NCI-H2227 (cell line): Measurements from ENCODE around the gene TICRR.

Experiments
- DNase-seq: peaks from one replicate; lab custom pipeline; 2025; ENCODE audit not compliant: unreplicated experiment; lab: John Stamatoyannopoulos, UW

The TICRR gene

DNA sequence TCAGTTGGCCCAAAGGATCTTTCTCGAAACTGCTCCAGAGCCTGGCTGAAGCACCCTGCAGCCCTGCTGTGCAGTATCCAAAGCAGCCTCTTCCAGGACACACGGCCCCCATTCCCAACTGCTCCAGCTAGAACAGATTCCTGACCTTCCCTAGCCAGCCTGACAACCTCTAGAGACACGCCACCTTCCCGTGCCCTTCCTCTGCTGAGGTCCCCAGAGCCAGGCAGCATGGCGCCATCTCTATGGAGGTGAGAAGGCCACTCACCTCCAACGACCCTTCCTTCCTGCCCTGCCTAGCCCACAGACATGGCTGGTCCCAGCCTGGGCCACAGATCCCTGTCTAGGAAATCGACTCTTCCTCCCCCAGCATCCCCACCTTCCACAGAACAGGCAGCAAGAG lies 76.9 kb downstream of the TICRR start:
- no peak for DNase-seq

DNA sequence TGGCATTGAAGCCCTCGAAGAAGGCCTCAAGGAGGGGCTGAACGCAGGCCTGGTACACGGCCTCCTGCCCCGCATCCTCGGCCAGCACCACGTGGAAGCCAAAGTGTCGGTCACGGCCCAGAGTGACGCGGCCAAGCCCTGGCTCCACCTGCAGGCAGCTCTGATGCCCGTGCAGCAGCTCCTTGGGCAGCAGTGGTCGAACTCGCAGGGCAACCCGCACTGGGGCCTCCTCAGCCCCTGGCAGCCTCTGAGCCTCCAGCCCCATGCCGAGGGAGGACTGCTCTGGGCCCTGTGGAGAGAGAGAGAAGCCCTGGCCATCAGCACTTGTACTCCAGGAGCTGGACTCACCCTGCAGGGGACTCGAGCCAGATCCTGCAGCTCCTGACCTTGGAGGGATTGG lies 77.4 kb downstream of the TICRR start:
- DNase-seq = no peak

DNA sequence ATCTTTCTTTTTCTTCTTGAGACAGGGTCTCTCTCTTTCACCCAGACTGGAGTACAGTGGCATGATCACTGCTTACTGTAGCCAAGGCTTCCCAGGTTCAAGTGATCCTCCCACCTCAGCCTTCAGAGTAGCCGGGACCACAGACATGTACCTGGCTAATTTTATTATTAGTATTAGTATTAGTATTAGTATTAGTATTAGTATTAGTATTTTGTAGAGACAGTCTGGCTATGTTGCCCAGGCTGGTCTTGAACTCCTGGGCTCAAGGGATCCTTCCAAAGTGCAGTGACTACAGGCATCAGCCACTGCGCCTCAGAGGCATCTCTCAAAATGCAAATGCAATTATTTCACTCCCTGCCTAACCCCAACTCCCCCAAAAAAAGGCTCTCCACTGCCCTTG lies 78.3 kb downstream of the TICRR start:
- no peak for DNase-seq

DNA sequence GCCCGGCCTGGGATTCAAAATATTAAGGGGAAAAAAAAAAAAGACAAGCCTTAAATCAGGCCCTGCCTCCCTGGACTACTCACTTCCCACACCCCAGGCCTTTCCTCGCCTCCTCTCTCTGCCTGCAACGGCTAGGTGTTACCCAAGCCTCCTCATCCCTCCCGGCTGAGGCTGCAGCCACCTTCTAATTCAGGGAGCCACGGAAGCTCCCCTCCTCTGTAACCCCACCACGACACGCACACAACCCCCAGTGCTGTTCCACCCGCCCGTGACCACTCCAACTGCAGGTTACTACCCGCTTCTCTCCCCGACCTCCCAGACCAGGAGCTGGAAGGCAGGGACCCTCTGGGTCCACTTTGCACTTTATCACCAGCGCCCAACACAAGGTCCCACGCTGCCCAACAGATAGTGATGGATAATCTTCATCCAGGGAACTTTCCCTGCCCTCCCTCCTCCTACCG lies 79.1 kb downstream of the TICRR start:
- DNase-seq = no peak

DNA sequence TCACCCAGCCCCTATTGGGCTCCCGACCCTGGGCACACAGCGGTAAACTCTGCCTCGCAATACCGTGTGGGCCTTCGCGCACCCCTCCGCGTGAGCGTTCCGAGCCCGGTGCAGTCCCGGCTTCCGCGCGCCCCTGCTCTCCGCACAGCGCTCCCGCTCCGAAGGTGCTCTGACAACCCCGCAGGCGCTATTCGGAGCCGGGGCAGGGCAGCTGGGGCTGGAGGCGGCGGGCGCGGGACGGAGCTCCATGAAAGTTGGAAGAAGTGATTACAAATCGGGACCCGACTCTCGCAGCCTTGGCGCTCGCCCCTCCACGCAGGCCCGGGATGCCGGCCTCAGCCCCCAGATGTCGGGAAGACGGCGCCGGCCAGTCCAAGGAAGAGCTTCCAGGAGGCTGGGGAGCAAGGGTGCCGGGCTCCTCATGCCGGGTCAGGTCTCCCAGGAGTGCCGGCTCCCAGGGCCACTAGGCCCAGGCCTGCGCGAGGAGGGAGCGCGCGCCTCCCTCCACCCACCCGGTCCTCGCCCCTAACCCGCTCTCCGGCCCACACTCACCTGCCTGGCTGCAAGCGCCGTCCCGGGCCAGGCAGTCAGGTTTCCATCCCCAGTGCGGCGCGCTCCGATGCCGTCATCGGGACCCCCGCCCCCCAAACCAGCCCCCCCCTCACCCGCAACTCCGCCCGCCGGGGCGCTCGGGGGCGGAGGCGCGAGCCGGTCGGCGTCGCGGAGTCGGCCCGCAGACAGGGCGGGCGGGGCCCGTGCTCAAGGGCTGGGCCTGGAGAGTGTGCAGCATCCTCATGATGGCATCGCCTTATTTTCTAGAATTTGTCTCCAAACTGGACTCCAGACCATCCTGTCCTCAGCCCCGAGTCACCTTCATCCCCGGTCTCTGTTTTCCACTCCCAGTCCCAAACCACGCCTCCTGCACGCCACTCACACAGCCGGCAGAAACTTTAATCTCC lies 79.9 kb downstream of the TICRR start, which contains the start of gene KIF7:
Gene KIF7 (minus strand): TSS at position 621 of the 959 bp plus-strand sequence. CDS start 2,537 bp downstream, outside the sequence.
- peak; percentile 86 for DNase-seq

DNA sequence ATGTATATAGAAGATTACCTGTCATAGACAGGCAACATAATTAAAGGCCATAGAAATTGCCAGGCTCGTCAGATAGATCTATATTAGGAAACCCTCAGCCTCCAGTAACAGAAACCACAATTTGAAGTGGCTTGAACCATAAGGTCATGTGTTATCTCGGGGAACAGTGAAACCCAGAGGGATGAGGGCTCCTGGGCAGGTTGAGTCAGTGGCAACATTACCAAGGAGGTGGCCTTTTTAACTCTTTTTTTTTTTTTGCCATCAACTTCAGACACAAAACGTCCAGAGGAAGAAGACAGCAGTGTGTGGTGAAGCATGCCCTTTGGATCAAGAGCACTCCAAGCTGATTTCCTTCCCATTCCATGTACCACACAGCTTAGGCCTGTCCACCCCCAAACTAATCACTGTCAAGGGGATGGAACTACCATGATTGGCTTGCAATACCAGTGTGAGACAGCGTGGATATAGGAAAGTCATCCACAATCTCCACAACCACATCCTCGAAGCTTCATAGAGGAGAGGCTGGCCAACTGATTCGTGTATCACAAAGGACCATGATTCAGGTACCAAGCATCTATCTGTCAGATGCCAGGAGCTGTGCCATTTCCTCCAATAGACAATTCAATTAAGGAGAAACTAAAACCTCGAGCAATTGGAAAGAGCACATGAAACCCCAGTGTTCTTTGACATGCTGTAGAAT lies 81.0 kb downstream of the TICRR start:
- no peak for DNase-seq

DNA sequence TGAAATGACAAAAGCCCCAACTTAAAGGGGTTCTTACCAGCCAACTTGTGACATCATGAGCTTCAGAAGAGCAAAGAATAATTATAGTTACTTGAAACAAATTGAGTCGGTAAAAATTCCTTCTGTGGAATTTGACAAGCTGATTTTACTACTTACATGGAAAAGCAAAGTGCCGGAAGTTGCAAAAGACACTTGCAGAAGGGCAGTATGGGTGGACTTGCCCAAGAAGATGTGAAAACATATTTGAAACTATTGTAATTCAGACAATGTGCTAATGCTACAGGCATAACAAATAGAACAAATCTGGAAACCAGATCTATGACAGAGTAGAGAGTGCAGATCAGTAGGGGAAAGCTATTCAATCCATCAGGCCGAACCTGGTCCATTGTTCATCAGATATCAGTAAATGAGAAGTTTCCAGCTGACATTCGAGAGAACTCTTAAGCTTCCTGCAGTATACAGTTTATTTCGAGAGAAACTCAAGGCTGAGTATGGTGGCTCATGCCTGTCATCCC lies 82.5 kb downstream of the TICRR start:
- DNase-seq = no peak

DNA sequence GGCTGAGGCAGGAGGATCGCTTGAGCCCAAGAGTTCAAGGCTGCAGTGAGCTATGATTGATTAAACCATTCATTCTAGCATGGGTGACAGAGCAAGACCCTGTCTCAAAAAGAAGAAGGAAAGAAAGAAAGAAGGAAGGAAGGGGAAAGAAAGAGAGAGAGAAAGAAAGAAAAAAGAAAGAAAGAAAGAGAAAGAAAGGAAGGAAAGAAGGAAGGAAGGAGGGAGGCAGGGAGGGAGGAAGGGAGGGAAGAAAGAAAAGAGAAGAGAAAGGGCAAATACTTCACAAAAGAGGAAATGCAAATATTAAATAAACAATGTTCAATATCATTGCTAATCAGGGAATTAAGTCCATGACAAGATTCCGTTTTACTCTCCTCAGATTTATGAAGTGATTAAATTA lies 84.0 kb downstream of the TICRR start:
- no peak for DNase-seq

DNA sequence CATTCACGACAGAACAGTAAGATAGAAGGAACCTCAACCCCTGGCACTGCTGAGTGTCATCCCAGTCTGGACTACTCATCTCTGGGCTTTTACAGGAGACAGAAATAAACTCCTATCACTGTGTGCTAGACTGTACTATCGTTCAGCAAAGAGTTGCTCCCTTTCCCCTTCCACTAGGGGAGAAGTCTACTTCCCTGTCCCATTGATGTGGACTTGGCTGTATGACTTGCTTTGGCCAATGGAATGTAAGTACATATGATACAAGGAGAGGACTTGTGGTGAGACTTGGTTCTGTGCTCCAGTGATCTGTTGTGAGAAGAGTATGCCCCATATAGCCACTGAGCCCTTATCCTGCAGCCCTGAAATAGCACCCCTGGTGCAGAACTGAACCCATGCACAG lies 85.3 kb downstream of the TICRR start:
- DNase-seq = no peak

DNA sequence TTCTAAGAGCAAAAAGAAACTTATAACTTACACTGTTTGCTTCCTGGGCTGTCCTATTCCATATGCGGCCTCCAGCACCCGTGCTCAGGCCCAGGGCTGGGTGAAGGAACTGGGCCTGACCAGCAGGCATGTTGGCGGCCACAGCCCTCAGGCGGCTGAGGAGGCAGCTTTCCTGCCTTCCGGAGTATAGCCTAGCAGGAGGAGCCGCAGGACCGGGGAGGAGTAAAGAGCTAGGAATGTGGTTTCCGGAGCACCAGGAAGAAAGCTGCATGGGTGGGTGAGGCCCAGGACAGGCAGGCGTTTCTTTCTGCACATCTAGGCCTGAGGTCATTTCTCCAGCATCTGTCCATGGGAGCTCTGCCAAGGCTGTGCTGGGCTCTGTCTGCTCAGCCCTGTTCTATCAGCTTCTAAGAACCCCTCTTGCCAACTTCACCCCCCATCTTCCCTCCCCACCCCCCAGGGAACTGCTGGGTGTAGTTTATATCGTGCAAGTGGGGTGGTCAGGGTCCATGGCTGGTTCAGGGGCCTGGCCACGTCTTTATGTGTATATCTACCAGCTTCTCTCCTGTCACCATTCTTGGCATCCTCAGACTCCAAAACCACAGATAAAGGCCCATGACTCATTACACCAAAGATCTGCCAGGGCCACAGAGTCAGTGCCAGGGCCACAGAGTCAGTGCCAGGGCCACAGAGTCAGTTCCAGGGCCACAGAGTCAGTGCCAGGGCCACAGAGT lies 87.8 kb downstream of the TICRR start:
- DNase-seq = no peak

DNA sequence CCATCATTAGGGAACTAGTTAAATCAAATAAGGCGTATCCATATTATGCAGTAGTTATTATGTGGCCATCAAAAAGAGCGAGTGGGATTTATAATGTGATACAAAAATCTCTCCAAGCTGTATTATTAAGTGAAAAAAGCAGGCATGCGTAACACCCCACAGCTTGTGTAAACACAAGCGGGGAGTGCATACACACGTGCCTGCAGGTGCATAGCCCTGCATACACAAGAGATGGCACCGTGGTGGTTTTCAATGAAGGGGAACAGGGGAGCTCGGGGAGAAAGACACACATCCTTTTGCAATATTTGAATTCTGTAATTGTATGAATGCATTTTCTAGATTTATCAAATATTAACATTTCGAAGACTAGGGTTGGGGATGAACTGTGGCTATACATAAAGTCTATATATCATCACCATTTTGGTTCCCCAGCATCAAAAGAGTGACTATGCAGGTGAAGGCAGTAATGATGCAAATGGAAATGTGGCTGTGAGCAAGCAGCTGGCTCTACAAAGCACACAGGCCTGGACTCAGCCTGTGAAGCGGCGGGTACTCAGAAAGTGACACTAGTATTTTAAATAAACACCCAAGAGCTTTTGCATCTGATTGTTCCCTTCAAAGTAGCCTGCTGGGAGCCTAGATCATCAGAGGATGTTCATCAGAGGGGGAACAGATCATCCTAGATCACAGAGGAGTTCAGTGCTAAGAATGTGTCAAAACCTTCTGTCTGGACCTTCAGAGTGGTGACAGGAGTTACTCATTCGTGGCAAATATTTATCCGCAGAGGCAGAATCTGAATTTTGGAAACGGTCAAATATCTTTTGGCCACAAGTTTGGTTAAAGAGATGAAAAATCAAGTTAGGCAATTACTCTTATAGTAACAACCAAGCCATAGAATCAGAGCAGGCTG lies 89.4 kb downstream of the TICRR start:
- no peak for DNase-seq

DNA sequence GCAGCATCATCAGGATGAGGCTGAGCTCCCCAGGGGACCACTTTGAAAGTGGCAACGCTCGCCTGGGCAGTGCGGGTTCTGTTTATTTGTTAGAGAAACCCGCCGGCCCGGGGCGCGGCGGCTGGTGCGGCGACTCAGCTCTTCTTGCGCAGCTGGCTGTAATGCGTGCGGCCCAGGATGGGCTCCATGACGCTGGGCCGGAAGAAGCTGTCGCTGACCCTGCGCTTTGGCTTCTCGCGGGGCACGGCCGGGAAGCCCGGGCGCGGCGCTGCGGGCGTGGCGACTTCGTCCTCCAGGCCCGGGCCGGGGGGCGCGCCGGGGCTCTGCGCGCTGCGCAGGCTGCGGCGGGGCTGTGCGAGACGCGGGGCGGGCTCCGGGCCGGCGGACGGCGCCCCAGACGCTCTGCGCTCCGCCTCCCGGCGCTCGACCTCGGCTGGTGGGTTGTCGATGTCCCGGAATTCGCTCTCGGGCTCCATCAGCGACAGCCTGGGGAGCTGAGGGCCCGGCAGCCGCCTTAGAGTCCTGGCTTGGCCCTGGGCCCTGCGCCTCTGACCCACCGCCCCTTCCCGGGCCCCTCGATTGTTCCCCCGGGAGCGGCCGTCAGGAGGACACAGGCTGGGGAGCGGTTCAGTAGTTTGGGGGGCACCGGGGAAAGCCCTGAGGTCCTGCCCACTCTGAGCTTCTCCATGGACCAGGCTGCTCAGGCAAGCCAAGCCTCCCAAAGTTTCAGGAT lies 90.3 kb downstream of the TICRR start:
- DNase-seq = peak; percentile 56

DNA sequence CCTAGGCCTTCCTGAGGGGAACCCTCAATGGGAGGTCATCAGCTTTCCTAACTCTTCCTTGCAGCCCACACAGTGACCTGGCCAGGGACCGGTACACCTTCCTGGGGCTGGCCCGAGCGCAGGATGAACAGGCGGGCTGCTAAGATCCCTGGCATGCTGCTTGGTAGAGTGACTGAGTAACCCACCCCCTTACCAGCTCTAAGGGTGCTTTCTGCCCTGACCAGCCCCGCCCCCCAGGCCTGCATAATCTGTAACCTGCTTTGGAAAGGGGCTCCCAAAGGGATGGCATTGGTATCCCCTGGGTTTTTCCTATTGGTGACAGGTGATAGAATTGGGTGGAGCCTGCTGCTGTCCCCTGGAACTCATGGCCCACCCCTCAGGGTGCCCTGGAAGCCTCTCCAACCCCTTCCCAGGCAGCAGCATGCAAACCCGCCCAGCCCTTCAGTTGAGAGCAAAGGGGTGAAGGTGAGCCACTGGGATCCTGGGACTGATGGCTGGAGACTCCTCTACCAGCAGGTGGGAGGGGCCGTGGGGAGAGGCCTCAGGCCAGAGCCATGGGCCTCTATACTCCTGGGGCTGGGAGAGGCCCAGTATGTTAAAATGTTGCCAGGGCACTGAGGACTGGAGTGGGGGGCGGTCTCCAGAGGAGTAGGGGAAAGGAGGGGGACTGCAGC lies 91.1 kb downstream of the TICRR start:
- DNase-seq = no peak

DNA sequence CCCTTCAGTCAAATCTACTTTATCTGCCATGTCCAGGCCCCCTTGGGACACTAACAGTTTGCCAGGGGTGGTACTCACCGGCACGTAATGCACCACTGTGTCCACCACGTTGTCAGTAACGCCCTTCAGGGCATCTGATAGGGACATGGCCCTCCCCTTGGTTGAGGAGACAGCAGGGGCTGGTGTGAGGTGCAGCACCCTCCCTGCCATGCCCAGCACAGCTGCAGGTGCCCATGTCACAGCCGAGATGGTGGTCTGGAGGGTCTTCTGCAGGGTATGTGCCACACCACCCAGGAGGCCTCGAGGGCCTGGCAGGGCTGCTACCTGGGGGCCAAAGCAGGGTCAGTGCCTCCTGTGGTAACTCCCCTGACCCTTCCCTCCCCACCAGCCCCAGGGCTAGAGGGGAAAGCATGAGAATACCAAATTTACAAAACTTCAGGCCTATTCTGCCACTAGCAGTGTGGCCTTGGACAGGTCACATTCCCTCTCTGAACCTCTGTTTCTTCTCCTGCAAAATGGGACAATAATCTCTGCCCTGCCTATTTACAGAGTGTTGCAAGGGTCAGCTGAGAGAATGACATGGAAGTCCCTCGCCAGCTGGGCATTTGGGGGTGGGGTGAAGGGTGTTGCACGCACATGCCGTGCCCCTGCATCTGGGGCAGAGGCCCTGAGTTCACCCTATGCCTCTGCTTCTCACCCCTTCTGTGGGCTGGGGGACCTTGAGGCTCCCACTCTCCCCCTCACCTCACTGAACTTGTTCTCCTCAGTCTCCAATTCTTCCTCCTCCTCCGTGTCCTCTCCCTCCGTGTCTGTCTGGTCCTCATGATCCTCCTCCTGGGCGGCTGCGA lies 91.8 kb downstream of the TICRR start:
- DNase-seq = no peak

DNA sequence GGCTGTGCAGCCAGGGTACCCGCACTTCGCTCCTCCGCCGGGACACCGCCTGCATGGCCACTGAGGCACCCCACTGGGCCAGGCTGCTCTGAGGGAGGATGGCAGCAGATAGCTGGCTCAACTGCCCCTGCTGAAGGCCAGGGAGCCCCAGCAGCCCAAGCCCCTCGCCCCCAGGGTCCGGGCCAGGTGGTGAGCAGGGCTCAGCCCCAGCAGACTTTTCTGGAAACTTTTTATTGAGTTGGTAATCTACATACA lies 92.4 kb downstream of the TICRR start:
- no peak for DNase-seq

DNA sequence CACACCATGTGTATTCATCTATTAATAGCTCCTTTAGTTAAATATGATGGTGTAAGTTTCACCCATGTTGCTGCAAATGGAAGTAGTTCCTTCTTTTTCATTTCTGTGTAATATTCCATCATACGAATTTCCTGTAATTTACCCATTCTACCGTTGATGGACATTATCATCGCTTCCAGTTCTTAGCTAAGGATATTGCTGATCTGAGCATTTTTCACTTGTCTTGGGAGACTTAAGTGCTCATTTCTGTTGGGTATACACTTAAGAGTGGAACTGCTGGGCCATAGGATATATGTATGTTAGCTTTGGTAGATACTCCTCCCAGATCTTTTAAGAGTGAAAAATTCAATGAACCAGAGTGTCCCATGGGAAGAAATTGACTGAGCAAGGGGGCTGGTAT lies 92.9 kb downstream of the TICRR start:
- no peak for DNase-seq

DNA sequence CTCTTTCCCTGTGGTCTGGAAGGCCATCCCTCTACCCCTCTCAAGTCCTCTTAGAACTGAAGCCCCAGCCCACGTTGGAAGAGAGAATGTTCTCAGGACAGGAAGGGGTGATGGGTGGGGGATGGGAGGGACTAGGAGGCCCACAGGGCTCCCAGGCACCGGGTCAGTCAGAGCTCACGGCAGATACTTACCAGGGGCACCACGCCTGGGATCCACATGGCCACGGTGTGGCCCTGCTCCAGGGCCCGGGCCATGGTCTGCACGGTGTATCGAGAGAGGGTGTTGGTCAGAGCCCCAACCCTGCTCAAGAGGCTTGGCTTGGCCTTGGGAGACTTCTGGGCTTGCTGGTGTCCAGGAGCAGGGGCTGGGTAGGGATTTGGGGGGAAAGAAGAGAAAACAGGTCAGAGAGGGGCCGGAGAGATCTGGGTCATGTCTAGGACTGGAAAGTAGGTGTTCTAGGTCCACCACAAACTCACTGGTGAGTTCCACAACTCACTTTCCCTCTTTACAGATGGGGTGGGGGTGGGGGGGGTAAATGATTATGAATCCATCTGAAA lies 94.1 kb downstream of the TICRR start:
- no peak for DNase-seq

DNA sequence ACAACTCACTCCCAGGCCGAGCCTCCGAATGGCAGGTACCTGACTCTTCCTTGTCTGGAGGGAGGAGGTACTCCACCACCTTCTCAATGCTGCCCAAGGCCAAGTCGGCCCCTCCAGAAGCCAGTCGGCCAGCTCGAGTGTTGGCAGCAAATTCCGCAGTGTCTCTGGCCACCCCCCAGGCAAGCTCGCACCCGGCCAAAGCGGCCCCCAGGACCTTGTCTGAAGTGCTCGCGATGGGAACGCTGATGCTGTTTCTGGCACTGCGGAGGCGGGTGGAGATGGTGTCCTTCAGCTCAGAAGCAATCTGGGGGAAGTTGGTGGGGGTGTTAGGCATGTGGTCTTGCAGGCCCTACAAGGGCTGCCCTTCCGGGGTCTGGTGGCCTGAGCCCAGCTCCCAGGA lies 94.7 kb downstream of the TICRR start:
- no peak for DNase-seq
